NCI-H526 (cell line): ENCODE results near the gene PHACTR4.
"Not testable (repeated sequence)": the region's sequence is repeated elsewhere in the genome, so short reads cannot be mapped to it uniquely, and the experiment has no call there.

ENCODE experiments used
- DNase-seq, 2 experiments: peaks; one replicate each; lab custom pipeline; 2025; lab: John Stamatoyannopoulos, UW

The PHACTR4 gene

GRCh38 chr1:28371010-28371377, 1.5 kb downstream of the PHACTR4 start:
- no peak for DNase-seq

GRCh38 chr1:28373450-28373849, 3.9 kb downstream of the PHACTR4 start:
- DNase-seq = not testable (repeated sequence)

GRCh38 chr1:28374297-28374696, 4.8 kb downstream of the PHACTR4 start:
- DNase-seq = no peak

DNA sequence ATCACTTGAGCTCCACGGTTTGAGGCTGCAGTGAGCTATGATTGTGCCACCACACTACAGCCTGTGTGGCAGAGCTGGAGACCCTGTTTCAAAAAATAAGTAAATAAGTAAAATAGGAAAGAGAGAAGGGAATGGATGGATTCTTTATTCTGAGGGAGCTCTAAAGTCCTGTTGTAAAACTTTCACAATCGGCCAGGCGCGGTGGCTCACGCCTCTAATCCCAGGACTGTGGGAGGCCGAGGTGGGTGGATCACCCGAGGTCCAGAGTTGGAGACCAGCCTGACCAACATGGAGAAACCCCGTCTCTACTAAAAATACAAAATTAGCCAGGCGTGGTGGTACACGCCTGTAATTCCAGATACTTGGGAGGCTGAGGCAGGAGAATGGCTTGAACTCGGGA, 6.1 kb downstream of the PHACTR4 start:
- not testable (repeated sequence) for DNase-seq

DNA sequence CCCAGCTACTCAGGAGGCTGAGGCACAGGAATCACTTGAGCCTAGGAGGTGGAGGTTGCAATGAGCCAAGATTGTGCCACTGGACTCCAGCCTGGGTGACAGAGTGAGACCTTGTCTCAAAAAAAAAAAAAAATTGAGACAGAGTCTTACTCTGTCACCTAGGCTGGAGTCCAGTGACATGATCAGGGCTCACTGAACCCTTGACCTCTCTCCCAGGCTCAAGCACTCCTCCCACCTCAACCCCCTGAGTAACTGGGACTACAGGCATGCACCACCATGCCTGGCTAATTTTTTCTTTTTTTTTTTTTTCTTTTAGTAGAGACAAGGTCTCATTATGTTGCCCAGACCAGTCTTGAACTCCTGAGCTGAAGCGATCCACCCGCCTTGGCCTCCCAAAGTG, 6.7 kb downstream of the PHACTR4 start:
- not testable (repeated sequence) for DNase-seq

DNA sequence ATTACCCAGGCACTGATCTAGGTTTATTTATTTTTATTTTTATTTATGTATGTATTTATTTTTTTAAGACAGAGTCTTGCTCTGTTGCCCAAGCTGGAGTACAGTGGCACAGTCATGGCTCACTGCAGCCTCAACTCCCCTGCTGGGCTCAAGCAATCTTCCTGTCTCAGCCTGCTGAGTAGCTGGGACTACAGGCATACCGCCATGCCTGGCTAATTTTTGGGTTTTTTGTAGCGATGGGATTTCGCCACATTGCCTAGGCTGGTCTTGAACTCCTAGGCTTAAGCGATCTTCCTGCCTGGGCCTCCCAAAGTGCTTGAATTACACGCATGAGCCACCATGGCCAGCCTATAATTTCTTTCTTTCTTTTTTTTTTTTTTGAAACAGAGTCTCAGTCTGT, 9.4 kb downstream of the PHACTR4 start:
- DNase-seq = no peak

DNA sequence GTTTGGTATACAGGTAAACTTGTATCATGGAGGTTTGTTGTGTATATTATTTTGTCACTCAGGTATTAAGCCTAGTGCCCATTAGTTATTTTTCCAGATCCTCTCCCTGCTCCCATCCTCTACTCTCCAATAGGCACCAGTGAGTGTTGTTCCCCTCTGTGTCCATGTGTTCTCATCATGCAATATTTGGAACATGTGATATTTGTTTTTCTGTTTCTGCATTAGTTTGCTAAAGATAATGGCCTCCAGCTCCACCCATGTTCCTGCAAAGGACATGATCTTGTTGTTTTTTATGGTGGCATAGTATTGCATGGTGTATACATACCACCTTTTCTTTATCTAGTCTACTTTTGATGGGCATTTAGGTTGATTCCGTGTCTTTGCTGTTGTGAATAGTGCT, 10.9 kb downstream of the PHACTR4 start:
- no peak for DNase-seq

GRCh38 chr1:28383785-28384184, 14.2 kb downstream of the PHACTR4 start:
- DNase-seq = not testable (repeated sequence)

- no peak for DNase-seq
Observed at GRCh38 chr1:28392027-28392652, 22.6 kb downstream of the PHACTR4 start.

GRCh38 chr1:28394136-28394535, 24.6 kb downstream of the PHACTR4 start:
- no peak for DNase-seq

GRCh38 chr1:28395181-28395580, 25.6 kb downstream of the PHACTR4 start:
- no peak for DNase-seq

- no peak for DNase-seq
Observed at GRCh38 chr1:28401760-28402159, 32.2 kb downstream of the PHACTR4 start.

GRCh38 chr1:28409090-28409489, 39.5 kb downstream of the PHACTR4 start:
- DNase-seq = no peak

GRCh38 chr1:28411656-28412055, 42.1 kb downstream of the PHACTR4 start:
- no peak for DNase-seq

- no peak for DNase-seq
Observed at GRCh38 chr1:28412731-28413130, 43.2 kb downstream of the PHACTR4 start.

- DNase-seq = no peak
Observed at GRCh38 chr1:28416509-28417194, 47.1 kb downstream of the PHACTR4 start.

GRCh38 chr1:28417441-28417922, 47.9 kb downstream of the PHACTR4 start:
- no peak for DNase-seq

DNA sequence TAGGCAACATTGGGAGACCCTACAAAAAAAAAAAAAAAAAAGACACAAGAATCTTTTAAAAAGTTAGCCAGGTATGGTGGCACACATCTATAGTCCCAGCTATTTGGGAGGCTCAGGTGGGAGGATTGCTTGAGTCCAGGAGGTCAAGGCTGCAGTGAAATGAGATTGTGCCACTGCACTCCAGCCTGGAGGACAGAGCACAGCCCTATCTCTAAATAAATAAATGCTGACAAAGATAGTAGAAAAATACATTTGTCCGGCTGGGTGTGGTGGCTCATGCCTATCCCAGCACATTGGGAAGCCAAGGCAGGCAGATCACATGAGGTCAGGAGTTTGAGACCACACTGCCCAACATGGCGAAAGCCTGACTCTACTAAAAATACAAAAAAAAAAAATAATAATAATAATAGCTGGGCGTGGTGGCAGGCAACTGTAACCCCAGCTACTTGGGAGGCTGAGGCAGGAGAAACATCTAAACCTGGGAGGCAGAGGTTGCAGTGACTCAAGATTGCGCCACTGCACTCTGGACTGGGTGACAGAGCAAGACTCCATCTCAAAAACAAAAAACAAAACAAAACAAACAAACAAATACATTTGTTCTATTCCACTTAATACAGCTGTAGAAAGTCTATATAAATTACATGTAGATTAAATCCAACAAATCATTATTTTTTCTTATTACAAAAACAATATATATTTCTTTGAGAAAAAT, 48.5 kb downstream of the PHACTR4 start:
- DNase-seq = no peak

- DNase-seq = no peak
Observed at GRCh38 chr1:28421744-28422143, 52.2 kb downstream of the PHACTR4 start.

DNA sequence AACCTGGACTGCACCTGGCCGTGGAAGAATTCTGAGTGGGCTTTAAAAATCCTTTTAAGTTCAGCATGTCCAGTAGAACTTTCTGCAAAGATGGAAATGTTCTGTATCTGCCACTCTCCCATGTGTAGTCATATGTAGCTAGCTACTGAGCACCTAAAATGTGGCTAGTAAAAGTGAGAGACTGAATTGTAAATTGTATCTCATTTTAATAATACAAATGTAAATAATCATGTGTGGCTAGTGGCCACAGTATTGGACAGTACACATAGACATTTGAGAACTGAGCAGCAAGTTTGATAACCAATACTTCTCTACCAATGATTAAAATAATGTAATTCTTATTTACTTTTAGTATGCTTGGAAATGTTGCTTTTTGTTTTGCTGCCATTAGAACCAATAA, 57.3 kb downstream of the PHACTR4 start:
- DNase-seq = no peak

DNA sequence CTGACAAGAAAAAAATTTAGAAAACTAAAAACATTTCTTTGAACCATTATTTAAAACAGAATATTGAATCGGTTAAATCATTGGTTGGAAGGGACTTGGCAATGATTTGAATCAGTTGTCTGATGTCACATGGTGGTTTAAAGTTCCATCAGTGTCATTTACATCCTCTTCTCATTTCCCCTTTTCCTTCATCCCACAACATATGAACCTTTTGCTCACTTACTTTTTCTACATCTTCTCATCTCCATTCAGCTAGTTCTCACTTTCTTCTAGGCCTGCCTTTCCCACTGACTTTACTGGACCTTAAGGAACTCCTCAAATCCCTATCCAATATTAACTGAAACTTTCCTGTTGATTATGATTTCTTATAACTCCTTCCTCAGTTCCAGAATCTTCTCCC, 58.5 kb downstream of the PHACTR4 start:
- DNase-seq = no peak

DNA sequence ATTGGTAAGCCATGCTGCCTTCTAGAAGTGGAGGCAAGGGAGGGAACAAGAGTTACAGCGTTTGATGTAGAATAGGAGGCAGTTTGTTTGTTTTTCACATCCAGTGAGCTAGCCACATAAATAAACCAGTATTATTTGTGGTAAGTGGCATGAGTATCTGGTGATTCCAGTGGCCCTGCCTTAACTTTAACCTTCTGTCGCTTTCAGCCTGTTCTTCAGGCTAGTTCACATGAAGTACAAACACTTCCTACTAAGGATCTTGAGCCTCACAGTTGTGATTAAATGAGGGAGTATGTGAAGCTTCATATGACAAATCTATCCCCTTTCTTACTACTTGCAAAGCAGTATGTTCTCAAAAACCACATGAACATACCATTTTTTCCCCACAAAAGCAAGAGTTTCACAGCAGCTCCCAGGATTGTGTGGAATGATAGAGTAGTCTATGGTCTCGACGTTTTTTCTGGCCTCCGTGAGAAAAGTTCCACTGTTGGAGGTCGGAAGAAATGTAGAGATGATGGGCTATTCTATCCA, 59.5 kb downstream of the PHACTR4 start:
- no peak for DNase-seq

GRCh38 chr1:28436211-28436769, 66.8 kb downstream of the PHACTR4 start:
- DNase-seq = no peak
